ENCODE measurements around the gene SYCP2. TPM values are rescaled to one million over a fixed set of nuclear protein-coding genes. Genes with fewer than 3 reads are reported as not detected.

SYCP2 gene
- total and polyA plus RNA-seq, 4 donors = 0.38 to 5.9 (median 4.0) TPM

DNA sequence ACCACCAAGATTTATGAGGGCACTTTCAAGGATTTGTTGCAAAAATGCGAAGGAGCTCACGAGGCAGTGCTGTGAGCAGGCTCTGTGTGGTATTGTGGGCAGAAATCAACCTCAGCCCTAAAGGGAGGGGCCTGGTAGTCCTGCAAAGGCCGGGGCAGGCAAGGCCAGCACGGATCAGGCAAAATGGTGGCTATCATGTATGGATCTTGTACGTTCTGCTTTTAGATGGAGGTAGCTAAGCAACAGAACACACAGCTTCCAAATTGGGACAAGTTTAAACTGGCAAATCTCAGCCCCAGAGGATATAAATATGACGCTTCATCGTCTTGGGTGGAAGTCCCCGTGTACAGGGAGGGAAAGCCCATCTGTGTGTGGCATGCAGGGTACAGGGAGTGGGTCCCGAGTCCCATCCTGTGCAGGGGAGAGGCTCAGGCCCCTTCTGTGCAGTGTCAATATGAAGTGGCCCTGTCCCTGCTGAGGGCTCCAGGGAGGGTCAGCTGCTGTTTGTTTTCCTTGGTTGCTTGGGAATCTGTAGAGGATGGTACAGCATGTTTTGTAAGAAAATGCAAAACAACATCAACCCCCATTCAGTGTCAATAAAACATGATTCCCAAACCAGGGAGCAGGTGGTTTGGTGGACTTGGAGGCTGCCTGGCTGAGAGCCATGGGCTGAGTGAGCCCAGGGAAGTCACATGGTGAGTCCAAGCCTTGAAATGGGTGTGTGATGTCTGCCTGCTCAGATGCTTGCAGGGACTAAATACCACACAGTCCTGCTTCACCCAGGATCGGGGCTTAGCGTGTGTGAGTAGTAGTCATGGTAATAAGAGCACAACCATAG lies 113.0 kb downstream of the SYCP2 start:
- no peak overlapping the region for H3K4me3 ChIP-seq (ENCODE audit: low read length in 2 of 2)
- no peaks in the 10 kb centered on the region for H3K27me3 ChIP-seq (ENCODE audit: control insufficient read depth in 1 of 2, insufficient read depth in 2 of 2, low read length in 1 of 2)
- no peaks in the 10 kb centered on the region for H3K36me3 ChIP-seq (ENCODE audit: control insufficient read depth in 1 of 2, insufficient read depth in 2 of 2, low read length in 1 of 2)
- 37 to 50% methylated on average over 11 of the region's 11 CpGs for WGBS, 2 donors
- intact Hi-C loops (cut with DNase I) = no loop called here
- no peak for ATAC-seq (ENCODE audit: low FRiP score)
- no peak overlapping the region for H3K27ac ChIP-seq (ENCODE audit: low read depth in 1 of 2, low read length in 2 of 2)
- DNase-seq = peak in 1 of 2 donors; percentile 39
- H3K4me1 ChIP-seq (ENCODE audit: control insufficient read depth in 1 of 2, insufficient read depth in 2 of 2, low read length in 2 of 2) = no peaks in the 10 kb centered on the region
- H3K9me3 ChIP-seq (ENCODE audit: control insufficient read depth, low read length) = no peaks in the 10 kb centered on the region

DNA sequence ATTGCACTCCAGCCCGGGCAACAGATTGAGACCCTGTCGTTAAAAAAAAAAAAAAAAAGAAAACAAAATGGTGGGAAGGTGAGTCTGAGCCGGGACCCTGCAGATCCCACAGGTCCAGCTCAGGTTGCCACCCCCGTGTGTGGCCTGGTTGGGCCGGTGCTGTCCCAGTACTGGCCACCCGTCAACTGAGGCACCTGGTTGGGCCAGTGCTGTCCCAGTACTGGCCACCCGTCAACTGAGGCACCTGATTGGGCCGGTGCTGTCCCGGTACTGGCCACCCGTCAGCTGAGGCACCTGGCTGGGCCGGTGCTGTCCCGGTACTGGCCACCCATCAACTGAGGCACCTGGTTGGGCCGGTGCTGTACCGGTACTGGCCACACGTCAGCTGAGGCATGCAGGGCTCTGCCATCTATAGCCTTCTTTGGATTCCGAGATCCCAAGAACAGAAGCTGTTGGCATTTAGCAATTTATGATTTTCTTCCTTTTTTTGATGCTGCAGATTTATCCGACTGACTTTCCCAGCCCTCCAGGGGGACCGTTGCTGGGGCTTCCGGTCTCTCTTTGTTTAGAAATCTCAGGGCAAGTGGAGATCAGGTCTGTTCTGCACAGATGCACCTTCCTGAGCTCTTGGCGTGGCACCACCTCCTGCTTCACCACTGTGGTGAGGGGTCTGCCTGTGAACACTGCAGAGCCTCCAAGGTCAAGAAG lies 113.8 kb downstream of the SYCP2 start:
- H3K27me3 ChIP-seq (ENCODE audit: control insufficient read depth in 1 of 2, insufficient read depth in 2 of 2, low read length in 1 of 2) = no peaks in the 10 kb centered on the region
- H3K4me1 ChIP-seq (ENCODE audit: control insufficient read depth in 1 of 2, insufficient read depth in 2 of 2, low read length in 2 of 2) = no peaks in the 10 kb centered on the region
- H3K4me3 ChIP-seq (ENCODE audit: low read length in 2 of 2) = no peak overlapping the region
- H3K27ac ChIP-seq (ENCODE audit: low read depth in 1 of 2, low read length in 2 of 2) = no peak overlapping the region
- no peaks in the 10 kb centered on the region for H3K9me3 ChIP-seq (ENCODE audit: control insufficient read depth, low read length)
- no peaks in the 10 kb centered on the region for H3K36me3 ChIP-seq (ENCODE audit: control insufficient read depth in 1 of 2, insufficient read depth in 2 of 2, low read length in 1 of 2)
- DNase-seq (peak in 1 of 2 donors; percentile 54), ATAC-seq (ENCODE audit: low FRiP score) (no peak)
- whole genome bisulfite sequencing, 2 donors = 83 to 85% methylated on average over 20 of the region's 20 CpGs
- intact Hi-C loops (cut with DNase I) = no loop called here

DNA sequence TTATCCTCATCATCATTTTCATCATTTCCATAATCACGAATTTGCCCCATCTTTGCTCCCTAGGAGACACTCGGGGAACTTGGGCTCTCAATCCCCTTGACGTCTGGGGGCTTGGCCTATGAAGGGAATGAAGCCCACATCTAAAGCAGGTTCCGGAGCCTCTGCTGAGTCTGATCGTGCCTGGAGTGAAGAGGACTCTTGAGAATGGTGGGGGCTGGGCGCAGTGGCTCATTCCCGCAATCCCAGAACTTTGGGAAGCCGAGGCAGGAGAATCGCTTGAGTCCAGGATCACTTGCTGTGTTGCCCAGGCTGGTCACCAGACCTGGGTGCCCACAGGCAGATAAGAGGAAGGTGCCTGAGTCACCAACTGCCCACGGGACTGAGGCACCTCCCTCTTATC lies 114.5 kb downstream of the SYCP2 start:
- no peak overlapping the region for H3K27ac ChIP-seq (ENCODE audit: low read depth in 1 of 2, low read length in 2 of 2)
- WGBS, 2 donors = 89 to 90% methylated on average over 10 of the region's 10 CpGs
- DNase-seq = peak in 1 of 2 donors; percentile 13
- H3K9me3 ChIP-seq (ENCODE audit: control insufficient read depth, low read length) = no peaks in the 10 kb centered on the region
- no peaks in the 10 kb centered on the region for H3K36me3 ChIP-seq (ENCODE audit: control insufficient read depth in 1 of 2, insufficient read depth in 2 of 2, low read length in 1 of 2)
- no peaks in the 10 kb centered on the region for H3K27me3 ChIP-seq (ENCODE audit: control insufficient read depth in 1 of 2, insufficient read depth in 2 of 2, low read length in 1 of 2)
- intact Hi-C loops (cut with DNase I) = no loop called here
- no peak overlapping the region for H3K4me3 ChIP-seq (ENCODE audit: low read length in 2 of 2)
- no peak for ATAC-seq (ENCODE audit: low FRiP score)
- H3K4me1 ChIP-seq (ENCODE audit: control insufficient read depth in 1 of 2, insufficient read depth in 2 of 2, low read length in 2 of 2) = no peaks in the 10 kb centered on the region

- H3K36me3 ChIP-seq (ENCODE audit: control insufficient read depth in 1 of 2, insufficient read depth in 2 of 2, low read length in 1 of 2) = no peaks in the 10 kb centered on the region
- WGBS, 2 donors = 76 to 79% methylated on average over 14 of the region's 14 CpGs
- H3K9me3 ChIP-seq (ENCODE audit: control insufficient read depth, low read length) = no peaks in the 10 kb centered on the region
- no peak for ATAC-seq (ENCODE audit: low FRiP score)
- H3K4me1 ChIP-seq (ENCODE audit: control insufficient read depth in 1 of 2, insufficient read depth in 2 of 2, low read length in 2 of 2) = no peaks in the 10 kb centered on the region
- H3K4me3 ChIP-seq (ENCODE audit: low read length in 2 of 2) = no peak overlapping the region
- intact Hi-C loops (cut with DNase I) = no loop called here
- DNase-seq = no peak
- no peaks in the 10 kb centered on the region for H3K27me3 ChIP-seq (ENCODE audit: control insufficient read depth in 1 of 2, insufficient read depth in 2 of 2, low read length in 1 of 2)
- H3K27ac ChIP-seq (ENCODE audit: low read depth in 1 of 2, low read length in 2 of 2) = no peak overlapping the region
Measured at GRCh38 chr20:59817846-59818615, 115.4 kb downstream of the SYCP2 start.

DNA sequence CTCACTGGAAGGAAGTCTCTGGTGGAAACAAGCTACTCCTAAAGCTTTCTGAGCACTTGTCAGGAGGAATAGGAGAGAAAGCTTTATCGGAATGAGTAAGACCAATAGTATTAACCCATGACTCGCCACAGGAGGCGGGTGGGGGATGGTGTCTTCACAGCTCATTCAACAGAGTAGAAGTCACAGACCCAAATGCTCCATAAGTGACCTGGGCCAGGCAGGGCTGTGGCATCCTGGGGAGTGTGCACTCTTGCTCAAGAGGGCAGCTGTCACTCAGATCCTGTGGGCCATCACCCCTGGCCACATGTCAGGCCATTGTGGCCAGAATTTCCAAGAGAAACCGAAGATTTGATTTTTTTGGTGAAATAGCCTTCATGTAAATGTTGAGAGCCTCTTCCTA lies 116.0 kb downstream of the SYCP2 start:
- intact Hi-C loops (cut with DNase I) = no loop called here
- Histone ChIP-seq H3K4me3 (ENCODE audit: low read length in 2 of 2) (no peak overlapping the region), H3K4me1 (ENCODE audit: control insufficient read depth in 1 of 2, insufficient read depth in 2 of 2, low read length in 2 of 2) (no peaks in the 10 kb centered on the region), H3K36me3 (ENCODE audit: control insufficient read depth in 1 of 2, insufficient read depth in 2 of 2, low read length in 1 of 2) (no peaks in the 10 kb centered on the region), H3K27me3 (ENCODE audit: control insufficient read depth in 1 of 2, insufficient read depth in 2 of 2, low read length in 1 of 2) (no peaks in the 10 kb centered on the region), H3K27ac (ENCODE audit: low read depth in 1 of 2, low read length in 2 of 2) (no peak overlapping the region), H3K9me3 (ENCODE audit: control insufficient read depth, low read length) (no peaks in the 10 kb centered on the region)
- ATAC-seq (ENCODE audit: low FRiP score) = no peak
- no peak for DNase-seq
- 75 to 84% methylated on average over 4 of the region's 4 CpGs for WGBS, 2 donors

GRCh38 chr20:59816146-59816738 lies 117.2 kb downstream of the SYCP2 start:
- 86 to 91% methylated on average over 4 of the region's 4 CpGs for WGBS, 2 donors
- H3K9me3 ChIP-seq (ENCODE audit: control insufficient read depth, low read length) = no peaks in the 10 kb centered on the region
- H3K27me3 ChIP-seq (ENCODE audit: control insufficient read depth in 1 of 2, insufficient read depth in 2 of 2, low read length in 1 of 2) = no peaks in the 10 kb centered on the region
- H3K36me3 ChIP-seq (ENCODE audit: control insufficient read depth in 1 of 2, insufficient read depth in 2 of 2, low read length in 1 of 2) = no peaks in the 10 kb centered on the region
- intact Hi-C loops (cut with DNase I) = no loop called here
- no peak overlapping the region for H3K27ac ChIP-seq (ENCODE audit: low read depth in 1 of 2, low read length in 2 of 2)
- H3K4me3 ChIP-seq (ENCODE audit: low read length in 2 of 2) = no peak overlapping the region
- ATAC-seq (ENCODE audit: low FRiP score) (no peak), DNase-seq (no peak)
- H3K4me1 ChIP-seq (ENCODE audit: control insufficient read depth in 1 of 2, insufficient read depth in 2 of 2, low read length in 2 of 2) = no peaks in the 10 kb centered on the region

- WGBS, 2 donors = 72 to 74% methylated on average over 8 of the region's 8 CpGs
- Histone ChIP-seq H3K4me1 (ENCODE audit: control insufficient read depth in 1 of 2, insufficient read depth in 2 of 2, low read length in 2 of 2) (no peaks in the 10 kb centered on the region), H3K27me3 (ENCODE audit: control insufficient read depth in 1 of 2, insufficient read depth in 2 of 2, low read length in 1 of 2) (no peaks in the 10 kb centered on the region), H3K36me3 (ENCODE audit: control insufficient read depth in 1 of 2, insufficient read depth in 2 of 2, low read length in 1 of 2) (no peaks in the 10 kb centered on the region), H3K4me3 (ENCODE audit: low read length in 2 of 2) (no peak overlapping the region), H3K9me3 (ENCODE audit: control insufficient read depth, low read length) (no peaks in the 10 kb centered on the region), H3K27ac (ENCODE audit: low read depth in 1 of 2, low read length in 2 of 2) (no peak overlapping the region)
- ATAC-seq (ENCODE audit: low FRiP score) (no peak), DNase-seq (no peak)
- intact Hi-C loops (cut with DNase I) = no loop called here
Measured at GRCh38 chr20:59814840-59815340, 118.5 kb downstream of the SYCP2 start.

Data from aorta (tissue), 5 donors.